Measurements from ENCODE around the gene SIM2.

The SIM2 gene

DNA sequence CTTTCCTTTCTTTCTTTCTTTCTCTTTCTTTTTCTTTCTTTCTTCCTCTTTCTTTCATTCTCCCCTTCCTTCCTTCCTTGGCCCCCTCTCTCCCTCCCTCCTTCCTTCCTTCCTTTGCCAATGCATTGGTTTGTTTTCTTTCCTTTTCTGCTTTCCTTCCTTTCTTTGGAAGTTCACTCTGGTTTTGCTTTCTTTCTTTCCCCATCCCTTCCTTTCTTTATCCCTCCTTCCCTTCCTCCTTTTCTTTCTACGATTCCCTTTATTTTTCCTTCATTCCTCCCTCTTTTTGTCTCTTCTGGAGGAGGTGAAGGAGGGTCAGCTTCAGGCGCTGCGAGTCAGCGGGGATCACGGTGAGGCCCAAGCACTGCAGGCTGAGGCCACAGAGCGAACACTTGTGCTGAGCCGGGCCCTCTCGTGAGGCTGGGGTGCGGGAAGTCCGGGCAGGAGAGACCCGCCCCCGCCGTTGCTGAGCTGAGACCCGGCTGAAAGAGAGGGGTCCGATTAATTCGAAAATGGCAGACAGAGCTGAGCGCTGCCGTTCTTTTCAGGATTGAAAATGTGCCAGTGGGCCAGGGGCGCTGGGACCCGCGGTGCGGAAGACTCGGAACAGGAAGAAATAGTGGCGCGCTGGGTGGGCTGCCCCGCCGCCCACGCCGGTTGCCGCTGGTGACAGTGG lies 1.5 kb downstream of the SIM2 start:
- DNase-seq (ENCODE audit: low read depth, low spot score), result no peak

DNA sequence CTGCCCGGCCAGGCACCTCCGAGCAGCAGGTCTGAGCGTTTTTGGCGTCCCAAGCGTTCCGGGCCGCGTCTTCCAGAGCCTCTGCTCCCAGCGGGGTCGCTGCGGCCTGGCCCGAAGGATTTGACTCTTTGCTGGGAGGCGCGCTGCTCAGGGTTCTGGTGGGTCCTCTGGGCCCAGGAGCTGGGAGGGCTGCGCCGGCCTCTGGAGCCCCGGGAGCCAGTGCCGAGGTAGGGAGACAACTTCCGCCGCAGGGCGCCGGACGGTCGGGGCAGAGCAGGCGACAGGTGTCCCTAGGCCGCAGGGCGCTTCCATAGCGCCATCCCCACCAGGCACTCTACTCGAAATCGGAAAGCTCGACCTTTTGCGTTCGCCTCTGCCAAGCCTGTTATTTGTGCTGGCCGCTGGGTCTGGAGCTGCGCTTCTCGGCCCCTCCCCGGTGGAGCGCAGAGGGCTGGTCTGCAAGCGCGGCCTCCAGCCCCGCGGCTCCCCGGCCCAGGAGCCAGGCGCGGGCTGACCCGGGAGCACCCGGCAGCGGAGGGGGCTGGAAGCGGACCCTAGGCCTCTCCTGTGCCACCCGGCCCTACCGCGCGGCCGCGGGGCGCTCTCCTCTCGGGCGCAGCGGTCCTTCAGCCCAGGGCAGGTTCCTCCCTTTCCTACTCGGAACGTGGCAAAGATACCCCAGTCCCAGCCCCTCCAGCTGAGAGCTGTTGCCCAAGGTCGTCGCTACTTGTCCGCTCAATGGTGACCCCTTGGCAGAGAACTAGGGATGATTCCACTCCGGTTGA lies 2.2 kb downstream of the SIM2 start:
- no peak for DNase-seq (ENCODE audit: low read depth, low spot score)

DNA sequence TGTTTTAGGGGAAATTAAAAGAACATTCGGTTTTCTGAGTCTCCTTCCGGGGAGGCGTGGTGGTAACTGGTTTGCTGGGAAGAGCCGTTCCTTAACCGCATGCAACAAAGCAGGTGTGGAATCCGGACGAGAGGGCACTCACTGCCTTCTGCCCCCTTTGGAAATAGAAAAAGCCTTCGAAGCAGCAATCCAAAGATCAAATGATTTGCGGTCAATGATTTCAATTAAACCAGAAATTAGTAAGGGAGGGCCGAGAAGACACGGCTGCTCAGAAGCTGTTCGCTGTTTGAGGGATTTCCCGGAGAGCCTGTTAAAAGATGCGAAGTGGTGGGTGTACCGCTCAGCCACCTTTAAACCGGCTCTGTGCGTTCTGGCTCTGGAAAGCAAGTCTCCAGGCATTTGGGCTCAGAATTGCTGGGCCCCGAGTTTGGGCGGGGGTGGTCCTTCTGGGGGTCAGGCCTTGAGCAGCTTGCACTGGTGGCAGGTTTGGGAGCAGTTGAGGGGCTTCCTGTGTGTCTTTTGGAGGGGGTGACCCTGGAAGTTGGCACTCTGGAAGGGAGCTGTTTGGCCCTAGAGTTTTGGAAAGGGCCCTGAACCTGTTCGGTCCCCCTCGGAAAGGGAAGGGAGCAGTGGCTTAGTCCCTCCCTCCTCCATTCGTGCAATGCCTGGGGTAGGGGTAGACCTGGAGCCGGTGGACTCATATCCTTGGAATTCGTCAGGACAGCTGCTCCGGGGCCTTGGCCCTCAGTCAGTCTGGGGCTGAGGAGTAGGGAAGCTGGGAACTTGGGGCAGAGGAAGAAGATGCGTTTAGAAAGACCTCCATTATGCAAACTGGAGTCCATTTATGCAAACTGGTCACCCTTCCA lies 3.1 kb downstream of the SIM2 start:
- DNase-seq (ENCODE audit: low read depth, low spot score), result no peak

DNA sequence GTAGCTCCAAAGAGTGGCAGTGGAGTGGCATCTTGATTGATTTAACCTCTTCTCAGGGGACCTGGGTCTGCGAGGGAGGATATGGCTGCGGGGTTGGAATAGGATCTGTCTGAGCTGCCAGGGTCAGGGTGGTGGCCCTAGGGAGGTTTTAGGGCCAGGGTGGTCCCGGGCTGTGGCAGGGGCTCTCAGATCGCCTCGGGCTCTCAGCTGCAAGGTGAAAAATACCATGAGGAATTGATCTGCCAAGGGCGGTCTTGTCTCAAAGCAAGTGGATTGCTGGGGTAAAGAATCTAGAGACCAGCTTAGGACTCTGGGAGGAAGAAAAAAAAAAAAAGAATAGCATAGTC lies 3.7 kb downstream of the SIM2 start:
- no peak for DNase-seq (ENCODE audit: low read depth, low spot score)

DNA sequence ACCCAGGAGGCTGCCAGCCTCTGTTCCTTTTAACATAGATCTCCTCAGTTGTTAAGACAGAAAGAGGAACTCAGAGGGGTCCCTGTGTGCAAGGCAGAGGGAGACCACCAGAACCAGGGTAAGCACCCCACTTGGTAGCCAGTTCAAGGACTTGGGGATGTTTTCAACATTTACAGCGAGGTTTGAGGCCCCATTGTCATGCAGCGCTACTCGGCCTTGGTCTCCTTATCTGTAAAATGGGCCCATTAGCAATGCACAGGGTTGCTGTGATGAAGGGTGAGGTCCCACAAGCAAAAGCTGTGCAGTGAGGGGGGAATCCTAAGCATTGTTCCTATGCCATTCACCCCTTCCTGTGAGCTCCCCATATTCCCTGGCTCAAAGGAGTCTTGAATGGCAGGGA lies 4.2 kb downstream of the SIM2 start:
- DNase-seq (ENCODE audit: low read depth, low spot score), result no peak

DNA sequence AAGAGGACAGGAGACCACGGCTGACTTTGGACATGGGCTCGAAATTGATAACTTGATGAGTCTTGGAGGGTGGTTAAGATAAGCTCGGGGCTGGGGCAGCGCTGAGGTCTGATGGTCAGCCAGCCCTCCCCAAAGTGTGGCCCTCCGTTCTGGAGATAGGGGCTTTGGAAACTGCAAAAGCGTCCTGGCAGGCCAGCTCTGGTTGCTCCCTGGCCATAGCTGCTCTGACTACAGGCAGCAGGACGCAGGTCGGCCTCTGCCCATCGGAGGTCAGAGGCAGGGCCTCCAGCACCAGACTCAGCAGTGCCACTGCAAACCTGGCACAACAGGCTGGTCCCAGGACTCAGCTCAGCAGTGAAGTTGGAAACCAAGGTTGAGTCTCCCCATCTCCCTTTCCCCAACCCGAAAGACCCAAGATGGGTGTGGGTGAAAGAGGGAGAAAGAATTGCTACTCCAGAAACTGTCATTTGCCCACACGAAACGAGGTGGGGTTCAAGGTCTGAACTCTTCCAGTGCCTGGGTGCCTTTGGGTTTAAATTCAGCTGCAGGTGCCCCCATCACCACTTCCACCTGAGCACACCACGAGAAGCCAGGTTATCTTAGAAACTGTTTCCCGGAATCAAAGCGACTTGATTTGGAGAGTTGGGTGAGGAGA lies 4.8 kb downstream of the SIM2 start:
- no peak for DNase-seq (ENCODE audit: low read depth, low spot score)

DNA sequence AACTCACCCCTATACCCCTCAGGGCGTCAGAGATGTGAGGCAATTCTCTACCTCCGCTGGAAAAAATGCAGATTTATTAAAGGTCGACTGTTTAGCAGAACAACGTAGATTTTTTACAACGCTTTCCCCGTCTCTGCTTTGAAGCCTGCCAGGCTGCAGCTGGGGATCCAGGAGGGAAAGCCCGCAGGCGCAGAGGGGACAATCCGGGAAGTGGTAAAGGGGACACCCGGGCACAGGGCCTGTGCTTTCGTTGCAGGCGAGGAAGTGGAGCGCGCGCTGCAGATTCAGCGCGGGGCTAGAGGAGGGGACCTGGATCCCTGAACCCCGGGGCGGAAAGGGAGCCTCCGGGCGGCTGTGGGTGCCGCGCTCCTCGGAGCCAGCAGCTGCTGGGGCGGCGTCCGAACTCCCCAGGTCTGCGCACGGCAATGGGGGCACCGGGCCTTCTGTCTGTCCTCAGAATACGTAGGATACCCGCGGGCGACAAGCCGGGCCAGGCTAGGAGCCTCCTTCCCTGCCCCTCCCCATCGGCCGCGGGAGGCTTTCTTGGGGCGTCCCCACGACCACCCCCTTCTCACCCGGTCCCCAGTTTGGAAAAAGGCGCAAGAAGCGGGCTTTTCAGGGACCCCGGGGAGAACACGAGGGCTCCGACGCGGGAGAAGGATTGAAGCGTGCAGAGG lies 5.5 kb downstream of the SIM2 start:
- DNase-seq (ENCODE audit: low read depth, low spot score), result no peak

DNA sequence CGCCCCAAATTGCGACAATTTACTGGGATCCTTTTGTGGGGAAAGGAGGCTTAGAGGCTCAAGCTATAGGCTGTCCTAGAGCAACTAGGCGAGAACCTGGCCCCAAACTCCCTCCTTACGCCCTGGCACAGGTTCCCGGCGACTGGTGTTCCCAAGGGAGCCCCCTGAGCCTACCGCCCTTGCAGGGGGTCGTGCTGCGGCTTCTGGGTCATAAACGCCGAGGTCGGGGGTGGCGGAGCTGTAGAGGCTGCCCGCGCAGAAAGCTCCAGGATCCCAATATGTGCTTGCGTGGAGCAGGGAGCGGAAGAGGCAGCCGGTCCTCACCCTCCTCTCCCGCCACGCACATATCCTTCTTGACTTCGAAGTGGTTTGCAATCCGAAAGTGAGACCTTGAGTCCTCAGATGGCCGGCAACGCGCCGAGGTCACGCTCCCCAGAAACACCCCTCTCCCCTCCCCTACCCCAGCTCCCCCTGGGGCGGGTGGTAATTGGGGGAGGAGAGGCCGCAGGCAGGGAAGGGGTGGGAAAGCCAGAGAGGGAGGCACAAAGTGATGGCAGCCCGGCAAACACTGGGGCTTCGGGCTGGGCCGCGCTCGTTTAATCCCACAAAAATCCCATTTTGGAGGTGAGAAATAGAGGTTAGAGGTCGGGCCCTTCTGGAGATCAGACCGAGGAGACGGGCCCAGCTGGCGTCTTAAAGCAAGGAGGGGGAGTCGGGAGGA lies 6.2 kb downstream of the SIM2 start:
- no peak for DNase-seq (ENCODE audit: low read depth, low spot score)

DNA sequence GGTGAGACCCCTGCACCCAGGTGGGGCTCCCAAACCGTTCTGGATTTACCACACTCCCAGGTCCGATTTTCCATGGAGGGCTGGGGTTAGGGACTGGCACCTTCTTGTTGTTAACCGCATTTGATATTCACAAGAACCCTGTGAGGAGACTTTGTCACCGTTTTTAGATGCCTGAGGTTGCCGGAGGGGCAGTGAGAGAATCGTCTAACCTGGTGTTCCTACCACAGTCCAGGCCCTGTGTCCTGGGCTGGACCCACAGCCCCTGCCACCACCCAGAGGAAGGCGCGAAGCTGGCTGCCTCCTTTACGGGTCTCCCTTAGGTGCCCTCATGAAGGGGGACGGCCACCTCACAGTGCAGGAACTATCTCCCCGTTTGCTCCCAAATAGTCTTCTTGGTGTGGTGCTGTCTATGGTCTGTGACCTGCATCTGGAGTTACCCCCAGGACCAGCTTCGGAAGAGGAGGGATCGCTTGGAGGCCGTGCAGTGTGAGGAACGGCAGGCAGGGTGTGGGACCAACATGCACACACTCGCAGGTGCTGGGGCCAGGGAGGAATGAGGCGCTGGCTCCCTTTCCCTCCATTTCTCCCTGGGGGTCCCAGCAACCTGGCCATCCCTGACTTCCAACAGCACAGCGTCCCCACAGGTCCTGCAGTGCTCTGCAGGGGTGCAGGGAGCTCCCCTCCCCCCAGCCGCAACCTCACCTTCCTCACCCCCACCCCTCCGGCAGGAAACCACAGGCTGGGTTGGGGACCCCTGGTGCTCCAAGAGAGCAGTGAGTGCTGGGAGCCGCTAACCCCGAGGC lies 7.0 kb downstream of the SIM2 start:
- no peak for DNase-seq (ENCODE audit: low read depth, low spot score)

DNA sequence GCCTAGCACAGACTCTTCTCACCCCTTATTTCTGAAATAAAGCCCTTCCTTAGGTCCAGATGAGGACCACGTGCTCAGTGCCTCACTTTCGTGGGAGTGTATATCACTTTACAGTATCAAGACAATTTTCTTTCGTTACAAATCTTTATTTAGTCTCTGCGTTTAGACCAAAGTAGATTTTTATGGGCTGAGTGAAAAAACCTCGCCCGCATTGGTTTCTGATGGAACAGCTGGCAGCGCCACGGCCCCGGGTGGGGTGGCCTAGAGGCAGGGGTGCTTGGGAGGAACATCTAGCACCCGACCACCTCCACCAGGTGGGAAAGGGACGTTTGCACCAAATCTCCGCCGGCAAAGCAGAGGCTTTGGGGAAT lies 7.6 kb downstream of the SIM2 start:
- DNase-seq (ENCODE audit: low read depth, low spot score), result no peak

DNA sequence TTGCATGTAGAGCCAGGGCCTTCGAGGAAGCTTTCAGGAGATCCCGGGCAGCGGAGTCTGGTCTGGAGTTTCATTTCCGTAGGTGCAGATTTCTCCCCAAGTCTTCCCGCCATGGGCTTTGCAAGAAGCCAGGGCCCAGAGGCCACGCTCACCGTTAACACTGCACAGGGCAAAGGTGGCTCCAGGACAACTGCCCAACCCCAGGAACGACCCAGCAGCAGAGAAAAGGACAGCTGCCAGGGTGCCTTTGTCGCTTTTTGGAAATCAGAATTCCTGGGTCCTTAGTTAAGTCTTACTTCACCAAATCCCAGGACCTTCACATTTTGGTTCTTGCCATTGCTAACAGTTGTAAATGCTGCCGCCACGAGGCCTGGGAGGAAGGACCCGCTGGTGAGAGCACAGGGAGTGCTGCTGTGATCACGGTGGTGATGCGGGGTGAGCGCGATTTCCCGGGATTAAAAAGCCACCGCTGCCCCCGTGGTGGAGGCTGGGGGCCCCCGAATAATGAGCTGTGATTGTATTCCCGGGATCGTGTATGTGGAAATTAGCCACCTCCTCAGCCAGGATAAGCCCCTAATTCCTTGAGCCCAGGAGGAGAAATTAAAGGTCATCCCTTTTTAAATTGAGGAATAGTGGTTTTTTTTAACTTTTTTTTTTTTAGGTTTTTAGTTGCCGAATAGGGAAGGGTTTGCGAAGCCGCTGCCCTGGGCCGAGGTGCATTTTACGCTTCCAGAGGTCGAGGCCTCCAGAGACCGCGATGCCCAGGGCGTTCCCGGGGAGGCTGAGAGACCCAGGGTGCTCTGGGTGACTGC lies 8.2 kb downstream of the SIM2 start:
- DNase-seq (ENCODE audit: low read depth, low spot score), result no peak

DNA sequence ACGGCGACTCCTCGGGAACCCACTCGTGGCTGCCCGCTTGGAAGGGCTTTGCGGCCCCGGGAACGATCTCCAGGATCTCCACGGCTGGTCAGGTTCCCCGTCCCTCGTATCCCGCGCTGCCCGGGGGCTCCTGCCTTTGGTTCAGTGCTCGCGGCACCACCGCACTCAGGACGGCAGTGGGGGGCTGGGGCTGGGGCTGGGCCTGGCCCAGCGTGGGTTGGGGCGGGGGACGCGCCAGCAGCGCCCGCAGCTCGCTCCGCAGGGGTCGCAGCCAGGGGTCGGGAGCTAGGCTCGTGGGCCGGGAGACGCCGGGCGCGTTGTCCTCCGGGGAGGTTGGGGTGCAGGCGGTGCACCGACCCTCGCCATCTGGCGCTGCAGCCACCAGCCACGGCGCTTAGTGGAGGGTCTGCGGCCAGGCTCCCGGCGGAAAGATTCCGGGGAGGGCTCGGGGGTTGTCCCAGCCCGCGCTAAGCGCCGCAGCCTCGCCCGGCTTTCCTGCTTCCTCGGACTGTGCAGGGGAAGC lies 8.9 kb downstream of the SIM2 start:
- DNase-seq (ENCODE audit: low read depth, low spot score), result no peak

DNA sequence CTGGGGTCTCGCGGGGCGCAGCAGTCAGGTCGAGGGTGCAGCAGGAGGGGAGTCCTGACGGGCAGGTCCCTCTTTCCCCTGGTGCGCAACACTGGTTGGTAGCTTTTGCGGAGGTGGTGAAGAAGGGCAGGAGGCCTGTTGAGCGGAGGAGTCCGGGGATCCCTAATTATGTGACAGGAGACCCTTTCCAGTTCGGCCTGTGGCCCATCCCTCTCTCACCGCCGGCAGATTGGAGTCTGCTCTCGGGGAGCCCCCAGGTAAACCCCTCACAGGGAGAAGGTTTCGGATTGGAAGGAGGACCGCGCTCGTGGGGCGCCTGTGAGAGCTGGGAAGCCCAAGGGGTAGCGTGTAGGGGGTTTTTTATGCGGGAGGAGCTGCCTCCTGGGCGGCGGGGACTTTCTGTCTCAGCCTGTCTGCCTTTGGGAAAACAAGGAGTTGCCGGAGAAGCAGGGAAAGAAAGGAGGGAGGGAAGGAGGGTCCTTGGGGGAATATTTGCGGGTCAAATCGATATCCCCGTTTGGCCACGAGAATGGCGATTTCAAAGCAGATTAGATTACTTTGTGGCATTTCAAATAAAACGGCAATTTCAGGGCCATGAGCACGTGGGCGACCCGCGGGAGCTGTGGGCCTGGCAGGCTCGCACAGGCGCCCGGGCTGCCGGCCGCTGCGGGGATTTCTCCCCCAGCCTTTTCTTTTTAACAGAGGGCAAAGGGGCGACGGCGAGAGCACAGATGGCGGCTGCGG lies 9.5 kb downstream of the SIM2 start:
- DNase-seq (ENCODE audit: low read depth, low spot score), result no peak

DNA sequence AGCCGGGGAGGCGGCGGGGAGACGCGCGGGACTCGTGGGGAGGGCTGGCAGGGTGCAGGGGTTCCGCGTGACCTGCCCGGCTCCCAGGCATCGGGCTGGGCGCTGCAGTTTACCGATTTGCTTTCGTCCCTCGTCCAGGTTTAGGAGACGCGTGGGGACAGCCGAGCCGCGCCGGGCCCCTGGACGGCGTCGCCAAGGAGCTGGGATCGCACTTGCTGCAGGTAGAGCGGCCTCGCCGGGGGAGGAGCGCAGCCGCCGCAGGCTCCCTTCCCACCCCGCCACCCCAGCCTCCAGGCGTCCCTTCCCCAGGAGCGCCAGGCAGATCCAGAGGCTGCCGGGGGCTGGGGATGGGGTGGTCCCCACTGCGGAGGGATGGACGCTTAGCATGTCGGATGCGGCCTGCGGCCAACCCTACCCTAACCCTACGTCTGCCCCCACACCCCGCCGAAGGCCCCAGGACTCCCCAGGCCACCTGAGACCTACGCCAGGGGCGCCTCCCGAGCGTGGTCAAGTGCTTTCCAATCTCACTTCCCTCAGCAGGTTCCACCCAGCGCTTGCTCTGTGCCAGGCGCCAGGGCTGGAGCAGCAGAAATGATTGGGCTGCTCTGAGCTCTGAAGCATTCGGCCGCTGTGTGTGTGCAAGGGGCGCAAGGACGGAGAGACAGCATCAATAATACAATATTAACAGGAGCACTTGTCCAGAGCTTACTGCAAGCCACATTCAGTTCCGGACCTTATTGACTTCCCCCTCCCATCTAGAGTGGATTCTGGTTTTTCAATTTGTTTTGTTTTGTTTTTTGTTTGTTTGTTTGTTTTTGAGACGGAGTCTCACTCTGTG lies 10.3 kb downstream of the SIM2 start:
- DNase-seq (ENCODE audit: low read depth, low spot score), result no peak

DNA sequence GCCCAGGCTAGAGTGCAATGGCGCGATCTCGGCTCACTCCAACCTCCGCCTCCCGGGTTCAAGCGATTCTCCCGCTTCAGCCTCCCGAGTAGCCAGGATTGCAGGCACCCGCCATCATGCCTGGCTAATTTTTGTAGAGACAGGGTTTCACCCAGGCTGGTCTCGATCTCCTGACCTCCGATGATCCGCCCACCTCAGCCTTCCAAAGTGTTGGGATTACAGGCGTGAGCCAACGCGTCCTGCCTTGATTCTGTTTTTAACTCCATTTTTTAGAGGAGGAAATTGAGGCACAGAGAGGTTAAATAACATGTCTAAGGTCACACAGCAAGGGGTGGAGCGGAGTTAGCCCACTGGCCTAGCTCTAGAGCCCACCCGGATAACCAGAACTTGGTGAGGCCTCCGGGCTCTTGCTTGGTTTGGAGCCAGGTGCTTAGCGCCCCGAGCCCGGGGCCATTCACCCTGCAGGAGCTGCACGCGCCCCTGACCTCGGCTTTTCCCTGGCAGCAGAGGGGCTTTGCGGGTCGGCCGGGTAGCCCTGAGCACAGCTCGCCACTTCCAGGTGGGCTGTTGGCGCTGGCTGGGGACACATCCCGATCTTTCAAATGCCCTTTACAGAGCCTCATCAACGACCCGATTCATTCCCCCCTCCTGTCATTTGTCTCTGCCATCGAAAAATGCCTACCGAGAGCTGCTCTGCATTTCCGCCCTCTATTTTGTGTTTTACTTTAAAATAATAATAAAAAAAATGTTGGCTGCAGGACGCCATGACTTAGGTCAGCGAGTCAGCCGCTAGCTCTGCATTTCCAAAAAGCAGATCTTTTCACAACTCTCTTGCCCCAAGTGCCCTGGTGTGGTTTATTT lies 11.2 kb downstream of the SIM2 start:
- no peak for DNase-seq (ENCODE audit: low read depth, low spot score)

DNA sequence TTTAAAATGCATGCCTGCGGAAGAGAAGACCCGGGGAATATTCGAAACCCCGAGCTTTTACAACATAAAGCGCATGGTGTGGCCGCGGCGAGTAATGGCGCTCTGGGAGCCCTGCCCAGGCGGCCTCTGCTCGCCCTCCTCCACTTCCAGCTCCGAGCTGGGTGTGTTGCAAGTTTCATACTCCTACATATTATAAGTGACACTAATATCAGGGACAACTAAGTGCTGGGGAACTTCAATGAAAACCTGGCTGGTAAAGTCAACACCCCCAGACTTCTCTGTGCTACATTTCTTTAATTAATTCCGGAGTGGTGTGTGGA lies 11.8 kb downstream of the SIM2 start:
- no peak for DNase-seq (ENCODE audit: low read depth, low spot score)

DNA sequence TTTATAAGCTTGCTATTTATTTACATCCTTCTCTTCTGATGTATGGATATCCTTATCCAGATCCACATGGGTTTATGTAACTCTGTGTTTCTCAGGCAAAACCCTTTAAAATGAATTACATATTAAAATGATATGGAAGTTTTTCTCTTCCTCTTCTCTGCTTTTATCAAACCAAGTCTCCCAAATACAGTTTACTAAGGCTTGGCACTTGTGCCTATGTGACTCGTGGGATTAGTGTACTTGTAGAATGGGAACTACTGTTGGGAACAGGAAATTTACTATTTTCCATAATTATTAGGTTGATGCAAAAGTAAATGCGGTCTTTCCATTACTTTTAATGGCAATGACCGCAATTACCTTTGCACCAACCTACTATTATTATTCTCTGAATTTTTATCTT lies 14.8 kb downstream of the SIM2 start:
- DNase-seq (ENCODE audit: low read depth, low spot score), result no peak

Measured in activated CD4-positive, CD25-positive, alpha-beta regulatory T cell treated with anti-CD3 and anti-CD28 coated beads, Interleukin-2, amount 50 U/mL, for 16 hours (primary cell).